SU-DHL-6 (cell line): ENCODE results near the gene RUSC2.

ENCODE experiments used
- H2AFZ ChIP-seq: fragments of 200-600 bp; sonication (generic); 2 replicates; pipeline ENCODE4 v1.6.1; 2014; ENCODE audit warnings: low read depth, mild to moderate bottlenecking, moderate library complexity, mixed read lengths, antibody characterized with exemption, low read length; ENCODE audit not compliant: severe bottlenecking
- H3F3A ChIP-seq: fragments of 200-600 bp; shearing (Covaris generic); 2 replicates; pipeline ENCODE4 v1.6.0; 2016; ENCODE audit warnings: antibody characterized with exemption, mild to moderate bottlenecking; ENCODE audit not compliant: insufficient read depth
- H3K27ac ChIP-seq: fragments of 200-600 bp; sonication (generic); 2 replicates; pipeline ENCODE4 v1.5.1; 2016; ENCODE audit warnings: low read depth, mild to moderate bottlenecking, low read length, moderate library complexity, mixed read lengths
- H3K27me3 ChIP-seq: fragments of 200-600 bp; sonication (generic), shearing (Covaris generic); 2 replicates; pipeline ENCODE4 v1.6.0; 2014; ENCODE audit warnings: mild to moderate bottlenecking, low read length
- H3K36me3 ChIP-seq: fragments of 200-600 bp; sonication (generic); 2 replicates; pipeline ENCODE4 v1.6.1; 2014; ENCODE audit warnings: mild to moderate bottlenecking, low read length, mixed read lengths
- H3K4me2 ChIP-seq: fragments of 300-600, 200-600 bp; shearing (Covaris generic), sonication (generic); 2 replicates; pipeline ENCODE4 v1.6.0; 2014; ENCODE audit warnings: low read length, low read depth, mild to moderate bottlenecking; ENCODE audit not compliant: poor library complexity, severe bottlenecking
- H3K4me3 ChIP-seq: fragments of 200-600 bp; sonication (generic); 2 replicates; pipeline ENCODE4 v1.5.1; 2014; ENCODE audit warnings: antibody characterized with exemption, low read length, mild to moderate bottlenecking, mixed read lengths; ENCODE audit not compliant: insufficient read depth, poor library complexity, severe bottlenecking
- H3K79me2 ChIP-seq: fragments of 200-600 bp; sonication (generic); 2 replicates; pipeline ENCODE4 v1.6.1; 2014; ENCODE audit warnings: mild to moderate bottlenecking, low read length, moderate library complexity; ENCODE audit not compliant: insufficient read depth
- H3K9ac ChIP-seq: fragments of 200-600 bp; sonication (generic); 2 replicates; pipeline ENCODE4 v1.7.0; 2014; ENCODE audit warnings: mild to moderate bottlenecking, low read length
- H3K9me2 ChIP-seq: fragments of 200-600 bp; sonication (generic); replicated peaks from 2 replicates; pipeline ENCODE4 v1.6.1; 2014; ENCODE audit warnings: low read length; ENCODE audit not compliant: insufficient read depth
- H3K9me3 ChIP-seq: fragments of 200-600 bp; sonication (generic); 2 replicates; pipeline ENCODE4 v1.6.1; 2014; ENCODE audit warnings: low read length, mixed read lengths; ENCODE audit not compliant: insufficient read depth
- H4K20me1 ChIP-seq: fragments of 200-600 bp; sonication (generic); 2 replicates; pipeline ENCODE4 v1.6.1; 2014; ENCODE audit warnings: low read depth, mild to moderate bottlenecking, antibody characterized with exemption, low read length, moderate library complexity, mixed read lengths
- CTCF ChIP-seq: fragments of 200-600 bp; sonication (generic); IDR thresholded peaks from one replicate; pipeline ENCODE4 v1.5.1; 2017; ENCODE audit warnings: antibody characterized with exemption, mild to moderate bottlenecking, low read length, moderate library complexity; ENCODE audit not compliant: insufficient read depth, poor library complexity, severe bottlenecking
- EZH2phosphoT487 ChIP-seq: fragments of 200-600 bp; sonication (generic), shearing (Covaris generic); conservative IDR thresholded peaks from 2 replicates; pipeline ENCODE4 v1.6.1; 2018; ENCODE audit warnings: mild to moderate bottlenecking, antibody characterized with exemption, low read length, moderate library complexity, mixed read lengths

Gene RUSC2

GRCh38 chr9:35452481-35452880 lies 37.4 kb upstream of the RUSC2 start:
- H3K36me3 ChIP-seq: no peaks in the 10 kb centered on the region
- no peaks in the 10 kb centered on the region for H3K79me2 ChIP-seq
- no peaks in the 10 kb centered on the region for H3K9me3 ChIP-seq
- no peak overlapping the region for H3K27ac ChIP-seq
- no peak for TF ChIP-seq EZH2phosphoT487
- no peak for TF ChIP-seq CTCF
- no peaks in the 10 kb centered on the region for H4K20me1 ChIP-seq
- no peak overlapping the region for H2AFZ ChIP-seq
- no peak overlapping the region for H3K4me3 ChIP-seq
- no peaks in the 10 kb centered on the region for H3F3A ChIP-seq
- no peaks in the 10 kb centered on the region for H3K9me2 ChIP-seq
- H3K27me3 ChIP-seq: no peaks in the 10 kb centered on the region
- H3K9ac ChIP-seq: no peak overlapping the region
- no peak overlapping the region for H3K4me2 ChIP-seq

GRCh38 chr9:35453786-35454185 lies 36.1 kb upstream of the RUSC2 start:
- no peak overlapping the region for H3K4me2 ChIP-seq
- H3K9ac ChIP-seq: no peak overlapping the region
- no peaks in the 10 kb centered on the region for H3K79me2 ChIP-seq
- no peak overlapping the region for H2AFZ ChIP-seq
- H3K36me3 ChIP-seq: no peaks in the 10 kb centered on the region
- H3K27ac ChIP-seq: no peak overlapping the region
- no peaks in the 10 kb centered on the region for H3F3A ChIP-seq
- H3K27me3 ChIP-seq: no peaks in the 10 kb centered on the region
- H3K9me3 ChIP-seq: no peaks in the 10 kb centered on the region
- no peak overlapping the region for H3K4me3 ChIP-seq
- TF ChIP-seq CTCF (no peak), EZH2phosphoT487 (no peak)
- no peaks in the 10 kb centered on the region for H4K20me1 ChIP-seq
- H3K9me2 ChIP-seq: no peaks in the 10 kb centered on the region

GRCh38 chr9:35464141-35465025 lies 25.5 kb upstream of the RUSC2 start:
- no peak overlapping the region for H3K27ac ChIP-seq
- H3K4me2 ChIP-seq: no peak overlapping the region
- no peaks in the 10 kb centered on the region for H3K79me2 ChIP-seq
- H3K36me3 ChIP-seq: no peaks in the 10 kb centered on the region
- H3K9me3 ChIP-seq: no peaks in the 10 kb centered on the region; the same call in 1 of the 2 replicates
- no peak overlapping the region for H2AFZ ChIP-seq
- no peaks in the 10 kb centered on the region for H4K20me1 ChIP-seq
- H3K27me3 ChIP-seq: peaks cover 7% of the 10 kb centered on the region
- no peak overlapping the region for H3K4me3 ChIP-seq
- no peak overlapping the region for H3K9ac ChIP-seq
- no peaks in the 10 kb centered on the region for H3F3A ChIP-seq
- no peaks in the 10 kb centered on the region for H3K9me2 ChIP-seq
- no peak for TF ChIP-seq CTCF
- no peak for TF ChIP-seq EZH2phosphoT487
